ENCODE measurements around the gene PCMT1.

GRCh38 chr6:149769676-149770075, 20.1 kb downstream of the PCMT1 start:
- TF ChIP-seq CTCF (IDR thresholded peaks at IDR 0.05) (no peak), POLR2A (IDR thresholded peaks at IDR 0.05) (no peak)

Data from testis (tissue), 2 donors.